Heart right ventricle (tissue), 16 donors: ENCODE data around the gene CREG2. TPM values are rescaled to one million over a fixed set of nuclear protein-coding genes. Genes with fewer than 3 reads are reported as not detected.

Source experiments
- ATAC-seq, 8 donors: fragments of 200-7000 bp; cut with Tn5 transposase; one replicate each; pipeline ENCODE4 v1.9.1; 2020; ENCODE audit warnings: mild to moderate bottlenecking in 8 of 8, moderate library complexity in 8 of 8, moderate number of reproducible peaks in 1 of 8
- DNase-seq, 2 donors: peaks; one replicate each; pipeline ENCODE4 v3.0.0-alpha.2; 2020
- H3K27ac ChIP-seq, 10 donors: fragments of 200-600 bp; sonication (generic) in 2 of 10; one replicate each; pipeline versions ENCODE4 v1.5.0 to v1.8.0; 2020 to 2022; ENCODE audit warnings: mild to moderate bottlenecking in 3 of 10
- H3K27me3 ChIP-seq, 7 donors: fragments of 200-600 bp; one replicate each; pipeline ENCODE4 v1.8.0; 2021 to 2022; ENCODE audit warnings: mild to moderate bottlenecking in 2 of 7
- H3K36me3 ChIP-seq, 9 donors: fragments of 200-600 bp; sonication (generic) in 1 of 9; one replicate each; pipeline versions ENCODE4 v1.5.0 to v1.8.0; 2020 to 2022; ENCODE audit warnings: mild to moderate bottlenecking in 2 of 9
- H3K4me1 ChIP-seq, 9 donors: fragments of 200-600 bp; sonication (generic) in 1 of 9; one replicate each; pipeline versions ENCODE4 v1.5.0 to v1.8.0; 2020 to 2022; ENCODE audit warnings: mild to moderate bottlenecking in 4 of 9
- H3K4me3 ChIP-seq, 10 donors: fragments of 200-600 bp; sonication (generic) in 2 of 10; one replicate each; pipeline versions ENCODE4 v1.5.0 to v1.8.0; 2020 to 2022; ENCODE audit warnings: mild to moderate bottlenecking in 7 of 10, moderate library complexity in 2 of 10
- H3K9me3 ChIP-seq, 11 donors: fragments of 200-600 bp in 10 of 11; sonication (generic) in 2 of 11; one replicate each; pipeline versions ENCODE4 v1.5.0 to v1.8.0; 2013 to 2022; ENCODE audit warnings: mild to moderate bottlenecking in 2 of 11, control low read depth in 1 of 11, moderate library complexity in 1 of 11
- CTCF ChIP-seq, 9 donors: fragments of 200-600 bp; sonication (generic) in 2 of 9; IDR thresholded peaks; one replicate each; pipeline versions ENCODE4 v1.5.0 to v1.8.0; 2021 to 2022; ENCODE audit warnings: antibody characterized with exemption in 9 of 9, mild to moderate bottlenecking in 5 of 9, moderate library complexity in 1 of 9
- WGBS, 2 donors: extraction: QIAGEN DNeasy Blood & Tissue Kit; methylation state at CpG; one replicate each; pipeline ENCODE4 v1.1.7; 2013; ENCODE audit warnings: inconsistent platforms in 1 of 2; 5-methylcytosine and 5-hydroxymethylcytosine counted together
- intact Hi-C, 10 donors: fragments of 100-400 bp; cut with DNase I; formaldehyde crosslinking; loops; one replicate each; pipeline versions ENCODE4 v1.11.1 to v1.14.2; 2022
- polyA plus RNA-seq, 2 donors: library from polyadenylated mRNA; stranded (reverse); fragments of 200-250 nt; gene quantifications; one replicate each; pipeline ENCODE4 v1.2.3, GENCODE V29; 2013
- total RNA-seq, 10 donors: library from RNA; stranded (reverse); fragmentation: NEBNext Ultra II Directional in 3 of 10; extraction: Animal tissue kit (Norgen Biotek cat#: 25700) in 3 of 10; gene quantifications; one replicate each; pipeline versions ENCODE4 v1.2.1 to v1.2.4, GENCODE V29; 2021 to 2023
- donor health status: Arrhythmogenic right ventricular cardiomyopathy.
- donor health status: ischemic (EF 13 %, LVEDD 7.1; RV severe dilation, severe dysfunction).
- donor health status: healthy with polysubstance abuse.
- donor health status: DM: no; HTN: yes; CAD: no.
- donor health status: DM: no; HTN: no; CAD: no.
- donor health status: ischemic (EF 25% LVEDD 6.9; RV normal size, moderate dysfunction).
- donor health status: ischemic (EF 25% LVEDD 5.7; RV mildly dilated, moderate dysfunction).
- donor health status: healthy.
- donor health status: DM: yes; HTN: yes; CAD: no.
- donor health status: Ischemic cardiomyopathy.
- donor health status: ischemic (EF 35%, LVEDD 5.7; RV mildly dilated, moderate dysfunction).
- donor health status: nonischemic (EF 11% LVEDD 7.7; RV severe dilation, severe dysfunction).
- donor health status: DM: yes; HTN: yes; CAD: no.
- donor health status: PGD.
- donor health status: ischemic (EF 29% LVEDD 5.4; RV normal size, mild dysfunction).
- donor health status: nonischemic (EF 23%, LVEDD 6.1; RV moderate dilation, normal function).

Gene CREG2
- total and polyA plus RNA-seq, 12 donors = 0.24 to 1.4 (median 0.70) TPM; not detected in 5

GRCh38 chr2:101300164-101300563 is 87.1 kb downstream of the CREG2 start:
- H3K4me3 ChIP-seq = no peak overlapping the region
- no peak for TF ChIP-seq CTCF (IDR thresholded peaks at IDR 0.05)
- no peaks in the 10 kb centered on the region for H3K27me3 ChIP-seq
- H3K9me3 ChIP-seq = no peaks in the 10 kb centered on the region
- H3K36me3 ChIP-seq = peaks cover 0 to 65% (median 0%) of the 10 kb centered on the region in 9 donors
- intact Hi-C loops = loop anchor here in 1 of 10 donors (10.0 kb wide), 1 partner anchor 45 kb away; the partner anchor contains the start of gene CNOT11
- H3K27ac ChIP-seq = no peak overlapping the region
- H3K4me1 ChIP-seq = peaks cover 4 to 100% (median 53%) of the 10 kb centered on the region in 9 donors
- WGBS, 2 donors = 82% methylated on average over 1 of the region's 1 CpG
- DNase-seq (no peak), ATAC-seq (no peak)

- TF ChIP-seq CTCF (IDR thresholded peaks at IDR 0.05) = no peak
- intact Hi-C loops = loop anchor here in 1 of 10 donors (10.0 kb wide), 1 partner anchor 45 kb away; the partner anchor contains the start of gene CNOT11
These were observed 87.7 kb downstream of the CREG2 start for GRCh38 chr2:101299604-101300003.

GRCh38 chr2:101297383-101297782 is 89.9 kb downstream of the CREG2 start:
- Histone ChIP-seq H3K36me3 (peaks cover 0 to 69% (median 3%) of the 10 kb centered on the region in 9 donors), H3K27me3 (no peaks in the 10 kb centered on the region), H3K27ac (no peak overlapping the region), H3K4me1 (peaks cover 4 to 97% (median 34%) of the 10 kb centered on the region in 9 donors), H3K9me3 (no peaks in the 10 kb centered on the region), H3K4me3 (no peak overlapping the region)
- intact Hi-C loops = no loop called here
- DNase-seq (no peak), ATAC-seq (no peak)
- no peak for TF ChIP-seq CTCF (IDR thresholded peaks at IDR 0.05)
- 79 to 92% methylated on average over 2 of the region's 2 CpGs for WGBS, 2 donors

More at GRCh38 chr2:101299604-101300003, 87.7 kb downstream of the CREG2 start:
- DNase-seq = no peak
- peaks cover 4 to 100% (median 47%) of the 10 kb centered on the region in 9 donors for H3K4me1 ChIP-seq
- H3K36me3 ChIP-seq = peaks cover 0 to 67% (median 0%) of the 10 kb centered on the region in 9 donors
- WGBS, 2 donors = 54 to 61% methylated on average over 6 of the region's 6 CpGs
- H3K4me3 ChIP-seq = no peak overlapping the region
- no peak overlapping the region for H3K27ac ChIP-seq
- ATAC-seq = no peak
- H3K9me3 ChIP-seq = no peaks in the 10 kb centered on the region
- H3K27me3 ChIP-seq = no peaks in the 10 kb centered on the region

DNA sequence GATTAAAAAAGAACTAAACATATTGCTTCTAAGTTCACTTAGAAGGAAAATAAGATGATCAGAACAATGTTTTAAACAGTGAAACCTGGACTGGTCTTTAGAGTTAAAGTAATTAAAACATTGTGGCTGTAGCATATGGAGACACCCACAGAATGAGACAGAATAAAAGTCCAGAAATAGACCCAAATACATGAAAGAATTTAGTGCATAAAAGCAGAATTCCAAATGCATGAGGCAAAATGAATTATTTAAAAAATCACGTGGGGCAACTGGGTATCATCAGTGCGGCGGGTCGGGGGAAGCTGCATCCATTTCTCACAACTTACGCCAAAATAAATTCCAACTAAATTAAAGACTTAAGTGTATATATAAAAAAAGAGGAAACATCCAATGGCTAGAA is 90.9 kb downstream of the CREG2 start:
- DNase-seq (no peak), ATAC-seq (no peak)
- WGBS, 2 donors = 78 to 87% methylated on average over 5 of the region's 5 CpGs
- H3K27ac ChIP-seq = no peak overlapping the region
- H3K36me3 ChIP-seq = peaks cover 0 to 69% (median 3%) of the 10 kb centered on the region in 9 donors
- intact Hi-C loops = no loop called here
- no peaks in the 10 kb centered on the region for H3K27me3 ChIP-seq
- peaks cover 4 to 88% (median 25%) of the 10 kb centered on the region in 9 donors for H3K4me1 ChIP-seq
- H3K4me3 ChIP-seq = no peak overlapping the region
- no peaks in the 10 kb centered on the region for H3K9me3 ChIP-seq
- no peak for TF ChIP-seq CTCF (IDR thresholded peaks at IDR 0.05)
